CD4-positive, alpha-beta T cell treated with Interferon gamma for 1 hour (primary cell): ENCODE data around the gene ZNF135.

Source experiments
- DNase-seq: peaks from one replicate; pipeline ENCODE4 v3.0.0-alpha.2; 2020

Gene ZNF135

DNA sequence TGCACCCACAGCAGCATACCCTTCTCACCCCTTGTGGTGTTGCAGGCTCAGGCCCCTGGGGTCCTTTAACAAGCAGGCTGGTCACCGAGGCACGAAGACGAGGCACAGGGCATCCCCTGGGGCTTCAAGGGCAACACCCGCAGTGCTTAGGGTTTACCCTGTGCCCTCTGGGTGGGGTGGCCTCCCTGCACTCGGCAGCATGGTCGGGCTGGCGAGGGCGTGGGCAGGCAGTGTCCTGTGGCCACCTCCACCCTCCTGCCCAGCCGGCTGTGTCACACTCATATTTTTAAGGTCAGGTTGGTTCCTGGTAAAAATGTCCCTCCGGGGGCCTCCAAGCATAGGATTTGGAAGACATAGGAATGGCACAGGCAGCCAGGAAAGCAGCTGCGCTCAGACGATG, 11.4 kb upstream of the ZNF135 start:
- no peak for DNase-seq

DNA sequence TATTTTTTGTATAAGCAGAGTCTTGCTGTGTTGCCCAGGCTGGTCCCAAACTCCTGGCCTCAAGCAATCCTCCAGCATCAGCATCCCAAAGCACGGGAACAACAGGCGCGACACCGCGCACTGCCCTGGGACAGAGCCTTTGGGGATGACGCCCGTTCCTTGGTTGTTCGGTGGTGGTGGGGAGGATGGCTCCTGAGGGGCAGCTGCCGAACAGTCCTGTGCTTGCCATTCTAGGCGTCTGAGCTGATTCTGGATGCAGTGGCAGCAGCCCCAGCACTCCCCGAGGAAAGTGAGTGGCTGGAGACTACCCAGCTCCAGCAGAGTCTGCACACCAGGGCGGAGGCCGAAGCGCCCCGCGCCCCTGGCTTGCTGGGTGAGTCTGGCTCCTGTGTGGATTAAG, 6.8 kb upstream of the ZNF135 start:
- no peak for DNase-seq

DNA sequence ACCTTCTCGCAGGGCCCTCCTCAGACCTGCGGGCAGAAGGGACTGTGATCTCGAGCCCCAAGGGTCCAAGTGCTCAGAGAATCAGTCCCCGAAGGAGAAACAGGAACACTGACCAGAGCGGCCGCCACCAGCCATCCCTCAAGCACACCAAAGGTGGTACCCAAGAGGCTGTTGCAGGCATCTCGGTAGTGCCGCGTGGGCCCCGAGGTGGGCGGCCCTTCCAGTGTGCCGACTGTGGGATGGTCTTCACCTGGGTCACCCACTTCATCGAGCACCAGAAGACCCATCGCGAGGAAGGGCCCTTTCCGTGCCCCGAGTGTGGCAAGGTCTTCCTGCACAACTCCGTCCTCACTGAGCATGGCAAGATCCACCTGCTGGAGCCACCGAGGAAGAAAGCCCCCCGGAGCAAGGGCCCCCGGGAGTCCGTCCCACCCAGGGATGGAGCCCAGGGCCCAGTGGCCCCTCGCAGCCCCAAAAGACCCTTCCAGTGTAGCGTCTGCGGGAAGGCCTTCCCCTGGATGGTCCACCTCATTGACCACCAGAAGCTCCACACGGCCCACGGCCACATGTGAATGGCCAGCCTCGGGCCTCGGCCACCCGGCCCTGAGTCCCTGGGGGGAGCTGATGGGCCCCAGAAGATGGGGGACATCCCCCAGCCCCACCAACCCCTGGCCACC, 5.5 kb upstream of the ZNF135 start:
- DNase-seq: no peak

DNA sequence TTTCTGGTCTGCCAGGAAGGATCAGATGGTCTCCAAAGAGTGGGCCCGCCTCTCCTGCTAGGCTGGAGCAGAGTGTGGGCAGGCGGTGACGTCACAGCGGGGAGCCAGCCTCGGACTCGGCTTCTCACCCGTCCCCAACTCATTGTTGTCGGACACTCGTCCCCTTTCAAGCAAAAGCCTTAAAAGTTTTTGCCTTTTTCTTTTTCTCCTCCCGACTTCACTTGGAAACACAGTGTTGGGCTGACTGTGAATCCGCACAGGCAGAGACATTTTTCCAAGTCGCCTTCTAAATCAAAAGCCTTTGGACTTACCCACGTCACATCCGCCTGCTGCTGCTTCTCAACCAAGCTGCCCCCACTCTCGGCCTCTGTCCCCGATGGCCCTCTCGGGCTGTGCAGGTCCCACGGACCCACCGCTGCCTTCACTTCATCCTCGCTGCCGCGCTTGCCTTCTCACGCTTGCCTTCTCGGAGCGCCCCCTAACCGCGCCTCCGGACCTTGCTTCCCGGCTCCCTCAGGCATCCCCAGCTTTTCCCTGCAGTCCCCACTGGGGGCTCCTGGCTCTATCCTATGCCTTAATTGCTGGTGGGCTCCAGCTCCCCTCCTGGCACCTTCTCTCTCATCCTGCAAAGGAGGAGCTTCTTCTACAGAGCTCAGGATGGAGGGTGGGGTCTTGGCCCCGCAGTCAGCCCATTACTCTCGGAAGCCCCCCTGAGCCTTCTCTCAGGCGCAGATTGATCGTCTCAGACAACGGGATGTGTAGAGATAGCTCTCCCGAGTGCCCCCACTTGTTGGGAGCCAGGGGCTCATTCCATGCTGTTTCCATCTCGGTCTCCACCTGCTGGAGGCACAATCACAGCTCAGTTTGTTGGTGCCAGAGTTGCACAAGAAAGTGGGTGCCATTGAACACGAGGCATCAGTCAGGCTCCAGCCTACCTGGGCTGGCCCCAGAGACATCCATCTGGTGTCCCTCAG, 3.9 kb upstream of the ZNF135 start:
- no peak for DNase-seq

DNA sequence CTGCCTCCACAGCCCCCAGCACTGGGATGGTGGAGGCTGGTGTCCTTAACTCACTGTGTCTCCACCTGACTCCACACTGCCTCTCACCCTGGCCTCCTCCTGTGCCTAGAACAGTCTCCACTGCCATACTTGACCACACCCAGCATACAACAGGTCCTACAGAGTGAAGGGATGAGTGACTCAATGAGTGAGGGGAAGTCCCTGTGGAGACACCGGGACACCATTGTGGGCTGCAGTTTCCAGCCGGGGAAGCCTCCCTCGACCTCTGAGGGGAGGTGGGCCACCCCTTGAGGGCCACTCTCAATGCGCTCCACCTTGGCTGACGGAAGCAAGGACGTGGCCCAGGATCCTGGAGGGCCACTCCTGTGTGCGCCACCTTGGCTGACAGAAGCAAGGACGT, 2.8 kb upstream of the ZNF135 start:
- DNase-seq: no peak

DNA sequence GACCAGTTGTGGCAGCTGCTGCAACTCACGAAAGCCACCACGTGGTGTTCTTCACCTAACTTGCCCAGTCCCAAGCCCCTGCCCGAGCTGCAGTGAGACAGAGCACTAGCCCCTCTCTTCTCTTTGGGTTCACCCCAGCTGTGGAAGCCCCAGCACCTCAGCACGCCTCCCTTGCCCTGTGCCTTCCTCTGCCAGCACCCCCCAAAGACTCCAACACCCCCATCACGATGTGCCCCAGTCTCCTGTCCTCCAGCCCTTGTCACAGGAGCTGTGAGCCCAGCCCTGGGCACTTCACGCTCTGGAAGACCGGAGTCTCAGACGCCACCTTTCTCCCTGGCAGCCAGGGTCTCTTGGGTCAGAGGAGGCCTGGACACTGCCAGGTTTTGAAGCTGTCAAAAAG, 2.2 kb upstream of the ZNF135 start:
- DNase-seq: no peak

DNA sequence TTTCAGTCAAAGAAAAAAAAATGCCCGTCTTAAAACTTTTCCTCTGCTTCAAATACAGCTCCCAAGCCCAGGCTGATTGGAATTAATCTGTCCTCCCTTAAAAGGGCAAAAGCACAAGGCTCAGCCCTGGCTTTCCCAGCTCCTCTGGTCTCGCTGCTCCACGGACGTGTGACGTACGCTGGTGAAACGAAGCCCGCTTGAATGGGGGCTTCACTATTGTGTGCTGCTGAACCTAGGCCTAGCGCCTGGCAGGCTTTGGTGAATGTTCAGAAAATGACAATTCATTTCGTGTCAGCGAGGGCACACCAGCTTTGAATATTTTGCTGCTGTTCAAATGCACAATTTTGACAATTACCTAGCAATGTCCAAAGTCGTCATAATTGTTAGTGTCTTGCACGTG, 615 bp upstream of the ZNF135 start:
- DNase-seq: no peak

DNA sequence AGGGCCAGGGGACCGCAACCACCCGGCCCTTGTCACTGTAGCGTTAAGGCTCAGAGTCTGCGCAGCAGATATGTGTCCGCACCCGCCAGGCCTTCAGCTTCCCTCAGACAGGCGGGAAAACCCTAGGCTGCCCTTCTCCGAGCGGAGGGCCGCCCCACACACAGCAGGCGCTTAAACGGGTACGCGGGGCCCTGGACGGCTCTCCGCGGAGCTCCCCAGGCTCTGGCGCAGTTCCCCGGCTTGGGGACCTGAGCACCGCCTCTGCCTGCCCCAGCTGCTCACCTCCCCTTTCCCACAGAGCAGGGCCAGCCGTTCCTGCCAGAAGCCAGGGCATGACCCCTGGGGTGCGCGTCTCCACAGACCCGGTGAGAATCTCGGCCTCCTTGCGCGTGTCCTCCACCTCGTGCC, 593 bp downstream of the ZNF135 start:
- no peak for DNase-seq

DNA sequence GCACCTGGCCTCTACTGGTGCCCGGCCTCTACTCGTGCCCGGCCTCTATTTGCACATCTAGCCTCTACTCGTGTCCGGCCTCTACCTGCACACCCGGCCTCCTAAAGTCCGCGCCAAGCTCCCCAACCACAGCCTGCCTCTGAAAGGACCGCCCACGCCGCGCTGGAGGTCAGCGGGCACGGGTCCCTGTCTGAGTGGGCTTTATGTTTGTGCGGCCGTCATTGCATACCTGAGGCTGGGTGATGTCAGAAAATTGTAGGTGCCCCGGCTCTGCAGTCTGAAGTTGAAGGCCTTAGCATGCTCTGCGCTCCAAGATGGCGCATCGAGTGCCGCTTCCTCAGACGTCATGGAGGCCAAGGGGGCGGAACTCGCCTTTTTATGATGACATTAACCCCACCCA, 1.1 kb downstream of the ZNF135 start:
- no peak for DNase-seq

DNA sequence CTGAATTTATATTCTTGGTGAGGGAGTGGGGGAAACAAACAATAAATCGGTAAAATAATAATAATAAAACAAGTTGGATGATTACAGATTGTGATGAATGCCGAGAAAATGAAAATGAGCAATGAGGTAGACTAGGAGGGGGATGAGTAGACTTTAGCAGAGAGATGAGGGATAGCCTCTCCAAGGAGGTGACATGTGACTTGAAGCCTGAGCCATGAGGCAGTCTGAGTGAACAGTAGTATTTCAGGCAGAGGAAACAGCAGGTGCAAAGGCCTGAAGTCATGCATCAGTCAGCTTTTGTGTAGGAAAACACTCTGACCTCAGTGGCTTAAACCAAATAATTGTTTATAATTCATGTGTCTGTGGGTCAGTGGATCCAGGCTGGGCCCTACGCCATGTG, 4.6 kb downstream of the ZNF135 start:
- no peak for DNase-seq

DNA sequence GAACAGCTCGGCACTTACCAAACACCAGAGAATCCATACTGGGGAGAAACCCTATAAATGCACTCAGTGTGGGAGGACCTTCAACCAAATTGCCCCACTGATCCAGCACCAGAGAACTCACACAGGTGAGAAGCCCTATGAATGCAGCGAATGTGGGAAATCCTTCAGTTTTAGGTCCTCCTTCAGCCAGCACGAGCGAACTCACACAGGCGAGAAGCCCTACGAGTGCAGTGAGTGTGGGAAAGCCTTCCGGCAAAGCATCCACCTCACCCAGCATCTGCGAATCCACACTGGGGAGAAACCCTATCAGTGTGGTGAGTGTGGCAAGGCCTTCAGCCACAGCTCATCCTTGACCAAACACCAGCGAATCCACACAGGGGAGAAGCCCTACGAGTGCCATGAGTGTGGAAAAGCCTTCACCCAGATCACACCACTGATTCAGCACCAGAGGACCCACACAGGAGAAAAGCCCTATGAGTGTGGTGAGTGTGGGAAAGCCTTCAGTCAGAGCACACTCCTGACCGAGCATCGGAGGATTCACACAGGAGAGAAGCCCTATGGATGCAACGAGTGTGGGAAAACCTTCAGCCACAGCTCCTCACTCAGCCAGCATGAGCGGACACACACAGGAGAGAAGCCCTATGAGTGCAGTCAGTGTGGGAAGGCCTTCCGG, 8.3 kb downstream of the ZNF135 start:
- DNase-seq: no peak

DNA sequence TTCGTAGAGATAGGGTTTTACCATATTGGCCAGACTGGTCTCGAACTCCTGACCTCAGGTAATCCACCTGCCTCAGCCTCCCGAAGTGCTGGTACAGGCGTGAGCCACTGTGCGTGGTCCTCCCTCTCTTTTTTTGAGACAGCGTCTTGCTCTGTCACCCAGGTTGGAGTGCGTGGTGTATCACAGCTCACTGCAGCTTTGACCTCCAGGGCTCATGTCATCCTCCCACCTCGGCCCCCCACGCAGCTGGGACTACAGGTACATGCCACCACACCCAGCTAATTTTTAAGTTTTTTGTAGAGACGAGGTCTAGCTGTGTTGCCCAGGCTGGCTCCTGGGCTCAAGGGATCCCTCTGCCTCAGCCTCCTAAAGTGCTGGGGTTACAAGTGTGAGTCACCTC, 20.7 kb downstream of the ZNF135 start:
- DNase-seq: no peak

DNA sequence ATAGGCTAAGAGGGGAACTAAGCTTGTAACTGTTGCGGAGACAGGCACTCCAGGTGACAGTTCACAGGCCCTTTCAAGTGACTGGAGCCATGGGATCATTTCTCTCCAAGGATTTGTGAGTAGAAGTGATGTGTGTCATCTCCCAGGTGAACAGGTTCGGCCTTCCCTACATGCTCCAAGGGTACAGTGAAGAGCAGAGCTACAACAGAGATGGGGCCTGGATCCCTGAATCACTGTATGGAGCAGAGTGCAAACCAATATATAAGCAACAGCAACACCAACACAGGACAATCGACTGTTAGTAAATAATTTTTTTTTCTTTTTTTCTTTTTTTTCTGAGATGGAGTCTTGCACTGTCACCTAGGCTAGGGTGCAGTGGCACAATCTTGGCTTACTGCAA, 23.9 kb downstream of the ZNF135 start:
- DNase-seq: no peak

DNA sequence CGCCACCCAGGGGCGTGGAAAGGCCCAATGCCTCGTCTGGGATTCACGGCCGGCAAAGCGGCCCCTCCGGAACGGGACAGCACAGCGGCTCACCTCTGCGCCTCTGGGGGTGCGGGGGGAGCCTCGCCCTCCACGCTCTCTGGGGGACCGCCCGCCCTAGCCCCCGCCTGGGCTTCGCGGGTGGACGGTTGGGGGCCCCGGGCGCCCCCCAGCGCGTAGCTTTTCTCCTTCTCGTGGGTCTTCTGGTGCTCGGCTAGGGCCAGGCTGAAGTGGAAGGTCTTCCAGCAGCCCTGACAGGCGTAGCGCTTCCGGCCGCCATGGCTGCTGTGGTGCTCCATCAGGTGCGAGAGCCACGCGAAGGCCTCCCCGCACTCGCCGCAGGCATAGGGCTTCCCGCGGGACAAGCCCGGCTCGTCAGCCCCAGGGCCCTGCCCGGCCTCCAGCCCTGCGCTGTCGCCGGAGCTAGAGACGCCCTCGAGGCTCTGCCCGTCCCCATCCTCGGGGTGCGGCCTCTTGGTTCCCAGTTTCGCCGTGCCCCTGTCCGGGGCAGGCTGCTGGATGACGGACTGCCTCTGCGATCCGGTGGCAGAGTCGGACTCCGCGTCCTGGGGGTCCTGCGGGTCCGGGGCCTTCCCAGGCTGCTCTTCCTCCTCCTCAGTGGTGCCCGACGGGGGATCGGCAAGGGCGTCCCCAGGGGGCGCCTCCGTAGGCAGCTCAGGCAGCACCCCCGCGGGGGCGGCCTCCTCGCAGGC, 25.7 kb downstream of the ZNF135 start:
- no peak for DNase-seq

DNA sequence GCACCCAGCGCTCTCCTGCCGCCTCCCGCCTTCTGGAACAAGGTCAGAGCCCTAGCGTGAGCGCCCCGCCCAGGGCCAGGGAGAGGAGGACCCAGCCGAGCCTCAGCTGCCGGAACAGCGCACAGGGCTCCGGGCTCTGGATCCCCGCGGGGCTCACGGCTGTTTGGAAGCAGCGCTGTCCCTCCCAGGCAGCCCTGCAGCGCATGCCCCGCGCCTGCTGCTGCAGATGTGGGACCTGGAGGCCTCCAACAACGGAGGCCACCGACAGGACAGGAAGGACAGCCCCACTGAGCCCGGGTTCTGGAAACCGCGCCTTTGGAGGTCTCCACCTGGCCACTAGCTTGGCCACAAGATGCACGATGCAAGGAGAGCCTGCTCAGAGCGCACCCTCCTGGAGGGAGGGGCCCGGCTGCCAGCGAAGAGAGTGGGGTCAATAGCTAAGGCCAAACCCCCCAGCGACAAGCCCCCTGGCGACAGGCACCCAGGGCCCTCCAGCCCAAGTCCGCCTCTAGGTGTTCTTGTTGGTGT, 26.3 kb downstream of the ZNF135 start:
- DNase-seq: no peak

DNA sequence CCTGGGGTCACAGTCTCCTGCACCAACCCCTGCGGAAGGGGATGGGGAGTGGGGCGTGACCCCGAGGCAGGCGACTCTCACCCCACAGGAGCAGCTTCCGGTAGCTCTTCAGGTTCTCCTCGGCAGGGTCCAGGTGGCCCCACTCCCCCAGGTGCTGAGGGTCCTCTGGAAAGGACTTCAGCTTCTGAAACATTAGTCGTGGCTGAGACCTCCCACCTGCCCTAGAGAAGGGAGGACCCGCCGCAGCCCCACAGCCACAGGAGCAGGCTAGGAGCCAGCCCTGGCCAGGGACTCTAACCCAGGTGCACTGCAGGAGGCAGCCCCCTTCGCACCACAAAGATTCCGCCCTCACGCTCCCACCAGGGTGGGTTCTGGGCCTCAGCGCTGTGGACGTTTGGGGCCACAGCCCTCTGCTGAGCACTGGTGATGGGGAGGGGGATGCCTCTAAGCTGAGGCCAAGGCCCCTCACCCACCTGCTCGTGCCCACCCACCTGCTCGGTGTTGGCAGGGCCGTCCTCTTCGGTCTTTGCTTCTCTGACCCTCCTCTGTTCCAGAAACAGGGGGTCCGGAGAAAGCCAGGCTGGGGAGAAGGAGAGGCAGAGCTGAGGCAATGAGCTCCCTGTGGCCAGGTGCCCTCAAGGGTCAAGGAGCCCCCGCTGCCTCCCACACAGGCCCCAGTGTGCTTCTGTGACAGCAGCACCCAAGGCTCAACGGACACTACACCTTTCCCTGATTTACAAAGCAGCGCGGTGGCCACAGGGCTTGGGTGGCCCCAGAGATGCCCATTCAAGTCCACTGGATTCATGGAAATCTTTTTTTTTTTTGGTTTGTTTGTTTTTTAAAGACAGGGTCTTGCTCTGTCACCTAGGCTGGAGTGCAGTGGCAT, 28.0 kb downstream of the ZNF135 start:
- no peak for DNase-seq

DNA sequence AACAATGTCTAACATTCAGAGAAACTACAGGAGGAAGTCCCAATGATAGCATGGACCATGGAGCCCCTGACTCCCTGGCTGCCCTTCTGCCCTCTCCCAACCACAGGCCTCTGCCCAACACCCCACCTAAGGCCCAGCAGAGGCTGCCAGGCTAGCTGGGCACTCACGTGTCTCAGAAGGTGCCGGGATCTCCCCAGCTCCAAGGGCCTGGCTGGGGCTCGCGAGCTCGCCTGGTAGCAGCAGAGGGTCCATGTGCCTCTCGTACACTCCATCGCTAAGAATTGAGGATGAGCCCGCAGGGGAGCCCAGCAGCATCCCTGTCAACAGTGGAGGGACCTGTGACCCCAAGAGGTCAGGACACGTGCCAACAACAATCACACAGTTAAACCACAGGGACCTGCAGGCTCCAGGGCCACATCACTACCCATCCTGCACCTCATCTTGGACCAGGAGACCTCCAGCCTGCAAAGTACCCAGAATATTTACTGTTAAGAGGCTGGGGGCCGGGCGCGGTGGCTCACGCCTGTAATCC, 29.5 kb downstream of the ZNF135 start:
- DNase-seq: no peak

DNA sequence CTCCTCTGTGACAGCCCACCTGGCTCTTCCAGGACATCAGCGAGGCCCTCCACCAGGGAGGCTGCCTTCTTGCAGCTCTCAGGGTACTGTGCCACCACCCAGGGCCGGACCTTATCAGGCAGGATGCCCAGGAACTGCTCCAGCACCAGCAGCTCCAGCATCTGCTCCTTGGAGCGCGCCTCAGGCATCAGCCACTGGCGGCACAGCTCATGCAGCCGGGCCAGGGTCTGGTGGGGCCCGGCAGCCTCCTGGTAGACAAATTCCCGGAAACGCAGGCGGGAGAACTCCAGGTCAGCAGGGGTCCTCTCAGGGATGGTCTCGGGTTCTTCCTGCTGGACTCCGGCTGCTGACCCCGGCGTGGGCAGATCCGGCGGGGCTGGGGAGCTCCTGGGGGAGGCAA, 30.8 kb downstream of the ZNF135 start:
- DNase-seq: no peak

DNA sequence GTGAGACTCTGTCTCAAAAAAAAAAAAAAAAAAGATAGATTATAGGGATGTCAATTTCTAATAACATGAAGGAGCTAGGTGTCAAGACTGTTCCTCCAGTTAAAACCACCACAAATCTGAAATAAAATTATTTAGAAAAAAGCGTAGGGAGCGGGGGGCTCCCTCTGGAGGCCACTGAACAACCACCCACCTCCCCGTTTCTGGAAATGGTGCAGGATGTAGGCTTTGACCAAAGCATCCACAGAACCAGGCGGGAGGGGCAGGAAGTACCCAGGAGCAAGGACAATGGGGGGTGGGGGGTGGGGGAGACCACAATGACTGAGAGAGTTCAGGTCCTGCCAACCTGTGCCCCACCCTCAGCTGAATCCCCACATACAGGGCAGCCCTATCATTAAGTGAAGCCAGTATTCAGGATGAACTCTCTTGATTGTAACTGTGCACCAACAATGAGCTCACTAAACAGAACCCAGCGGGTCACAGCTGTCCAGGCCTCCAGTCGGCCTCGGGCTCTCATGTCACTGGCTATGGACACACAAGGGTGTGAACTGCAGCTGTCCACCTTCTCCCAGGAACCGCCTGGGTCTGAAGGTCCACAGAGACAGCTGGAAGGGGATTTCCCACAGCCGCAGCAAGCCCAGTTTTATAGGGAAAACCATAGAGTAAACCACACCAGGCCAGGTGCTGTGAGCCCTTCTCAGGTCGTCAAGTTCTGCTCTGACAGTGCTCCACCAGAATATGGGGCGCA, 32.3 kb downstream of the ZNF135 start:
- no peak for DNase-seq

DNA sequence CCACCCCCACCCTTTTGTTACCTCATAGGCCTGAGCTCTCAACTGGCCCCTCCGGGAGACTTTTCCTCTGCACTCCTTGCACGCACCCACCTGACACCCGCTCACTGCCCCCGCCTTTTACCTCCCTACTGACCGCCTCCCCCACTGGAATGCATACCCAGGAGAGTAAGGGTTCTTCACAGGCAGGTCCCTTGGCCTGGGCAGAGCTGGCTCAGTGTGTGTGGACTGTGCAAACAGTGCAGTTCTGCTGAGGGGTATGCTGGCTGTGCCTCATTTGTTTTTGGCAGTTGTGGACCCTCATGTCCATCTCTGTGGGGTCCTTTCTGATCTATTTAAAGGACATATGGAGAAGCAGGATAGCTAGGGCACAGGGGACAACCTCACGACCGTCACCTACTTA, 34.0 kb downstream of the ZNF135 start:
- DNase-seq: no peak

DNA sequence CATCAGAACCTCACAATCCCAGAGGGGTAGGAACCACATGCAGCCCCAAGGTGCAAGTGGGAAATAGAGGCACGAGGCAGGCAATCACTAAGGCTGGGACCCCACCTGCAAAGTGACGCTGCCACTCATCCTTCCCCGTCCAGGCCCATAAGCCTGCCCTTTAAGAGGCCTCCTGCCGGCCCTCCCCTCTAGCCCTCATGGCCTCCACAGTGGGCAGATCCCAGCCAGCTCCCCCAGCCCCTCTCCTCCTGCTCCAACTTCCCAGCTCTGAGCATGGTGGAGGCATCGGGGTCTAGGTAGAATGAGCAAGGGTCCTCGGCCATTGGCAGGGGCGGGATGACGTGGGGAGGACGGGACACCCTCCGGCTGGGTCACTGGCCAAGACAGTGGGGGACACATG, 36.2 kb downstream of the ZNF135 start:
- no peak for DNase-seq
